GM21390 (cell line): ENCODE results near the gene PDE7B.

Experiments
- ATAC-seq: cut with Tn5 transposase; IDR thresholded peaks from one replicate; pipeline ENCODE4 v1.9.1; 2021; ENCODE audit not compliant: unreplicated experiment

The PDE7B gene

DNA sequence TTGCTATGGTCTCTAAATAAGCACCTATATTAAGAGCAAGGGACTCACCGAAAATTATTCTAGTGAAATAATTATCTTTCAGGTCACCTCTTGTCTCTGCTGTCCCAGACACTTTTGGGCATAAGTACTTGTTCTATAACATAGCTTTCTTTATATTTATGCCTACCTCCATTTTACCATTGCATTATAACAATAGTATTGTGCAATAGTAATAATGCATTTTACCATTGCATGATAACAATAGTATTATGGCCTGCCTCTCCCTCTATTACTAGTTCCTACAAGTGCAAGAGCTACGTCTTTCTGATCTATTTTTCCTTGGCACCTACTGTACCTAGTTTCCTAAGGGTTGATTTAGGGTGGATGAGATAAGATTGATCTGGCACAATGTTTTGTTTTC, 169.2 kb downstream of the PDE7B start:
- no peak for ATAC-seq

DNA sequence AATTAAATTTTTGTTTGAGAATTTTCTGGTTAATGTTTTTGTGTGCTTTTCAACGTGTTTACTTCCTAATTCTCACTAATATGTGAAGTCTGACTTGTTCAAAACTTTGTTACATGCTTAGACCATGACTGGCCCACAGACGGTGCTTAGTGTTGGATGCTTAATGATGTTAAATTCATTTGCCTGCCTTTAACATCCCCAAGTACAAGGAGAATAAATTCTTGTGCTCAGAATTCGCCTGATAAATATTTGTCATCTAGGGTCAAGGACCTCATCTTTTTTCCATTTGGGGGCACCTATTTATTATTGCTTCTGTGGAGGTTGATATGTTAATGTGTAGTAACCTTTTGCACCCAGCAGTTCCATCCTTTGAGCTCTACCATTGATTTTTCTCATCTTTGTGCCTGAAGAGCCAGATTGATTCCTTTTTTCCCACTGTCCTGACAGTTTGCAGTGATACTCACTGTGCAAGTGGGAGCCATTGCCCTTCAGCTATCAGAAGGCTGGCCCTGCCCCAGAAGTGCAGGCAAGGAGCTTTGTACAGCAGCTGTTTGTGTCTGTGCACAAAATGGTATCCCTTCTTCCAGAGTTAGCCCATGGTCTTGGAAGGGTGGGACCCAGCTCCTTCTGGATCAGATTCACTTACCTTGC, 170.8 kb downstream of the PDE7B start:
- ATAC-seq, result no peak

DNA sequence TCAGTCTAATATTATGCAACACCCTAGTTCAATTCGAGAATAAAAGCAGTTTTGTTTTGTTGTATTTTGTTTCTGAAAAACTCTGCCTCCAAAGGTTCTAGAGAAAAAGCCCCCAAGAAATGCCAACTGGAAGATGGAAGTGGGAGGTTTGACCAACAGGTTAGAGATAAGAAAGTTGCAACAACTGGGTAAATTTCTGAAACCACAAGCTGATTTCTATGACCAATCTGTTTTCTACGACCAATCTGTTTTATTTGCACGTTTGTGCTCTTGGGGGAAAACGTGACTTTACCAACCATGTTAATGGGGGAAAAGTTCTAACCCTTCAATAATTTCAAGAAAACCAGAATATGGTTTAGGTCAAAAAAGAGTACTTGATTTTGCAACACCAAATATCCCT, 173.2 kb downstream of the PDE7B start:
- ATAC-seq, result no peak

DNA sequence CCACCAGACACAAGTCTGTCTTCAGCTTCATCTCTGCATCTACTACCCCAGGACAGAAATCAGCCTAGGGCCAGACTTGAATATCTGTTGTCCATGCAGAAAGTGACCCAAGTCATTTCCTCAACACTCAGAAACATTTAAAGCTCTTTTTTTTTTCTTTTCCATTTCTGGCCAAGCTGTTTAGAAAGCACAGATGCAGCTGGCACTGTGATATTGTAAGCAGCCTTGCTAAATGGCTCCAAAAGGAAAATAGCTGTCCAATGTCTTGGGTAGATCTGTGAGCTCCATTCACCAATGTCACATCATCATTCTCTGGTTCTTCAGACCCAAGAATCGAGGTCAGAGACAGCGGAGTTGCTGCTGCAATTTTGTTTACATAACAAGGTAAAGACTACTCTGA, 174.2 kb downstream of the PDE7B start:
- ATAC-seq, result no peak

DNA sequence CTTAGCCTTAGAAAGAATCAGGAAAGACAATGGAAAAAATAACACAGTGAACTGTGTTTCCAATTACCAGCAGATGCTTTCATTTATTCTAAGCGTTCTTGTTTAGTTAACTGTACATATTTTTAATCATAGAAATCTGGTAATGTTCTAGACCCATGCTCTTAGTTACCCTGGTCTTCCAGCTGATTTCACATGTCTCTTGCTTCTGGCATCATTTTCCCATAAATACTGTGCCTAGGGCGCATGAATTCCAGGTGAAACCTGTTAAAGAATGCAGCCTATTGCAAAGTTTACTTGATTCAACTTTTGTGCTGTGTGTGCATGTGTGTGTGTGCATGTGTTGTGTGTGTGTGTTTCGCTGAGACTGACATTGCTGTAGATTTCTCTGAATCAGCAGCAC, 178.6 kb downstream of the PDE7B start:
- no peak for ATAC-seq

DNA sequence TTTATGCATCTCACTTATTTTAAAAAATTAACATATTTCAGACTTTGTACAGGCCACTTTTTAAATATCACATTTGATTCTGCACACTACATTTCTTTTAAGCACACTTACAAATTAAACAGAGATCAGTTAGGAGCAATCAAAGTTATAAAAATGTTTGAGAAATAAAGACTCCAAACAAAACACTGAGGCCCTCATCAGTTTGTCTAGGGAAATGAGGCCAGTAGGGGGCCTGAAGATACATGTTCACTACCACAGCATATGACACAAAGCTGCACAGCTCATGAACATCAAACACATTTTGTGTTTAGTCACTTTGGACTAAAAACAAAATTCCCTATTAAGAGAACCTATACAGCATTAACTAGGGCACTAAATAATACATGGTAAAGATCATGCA, 180.5 kb downstream of the PDE7B start:
- ATAC-seq, result no peak

DNA sequence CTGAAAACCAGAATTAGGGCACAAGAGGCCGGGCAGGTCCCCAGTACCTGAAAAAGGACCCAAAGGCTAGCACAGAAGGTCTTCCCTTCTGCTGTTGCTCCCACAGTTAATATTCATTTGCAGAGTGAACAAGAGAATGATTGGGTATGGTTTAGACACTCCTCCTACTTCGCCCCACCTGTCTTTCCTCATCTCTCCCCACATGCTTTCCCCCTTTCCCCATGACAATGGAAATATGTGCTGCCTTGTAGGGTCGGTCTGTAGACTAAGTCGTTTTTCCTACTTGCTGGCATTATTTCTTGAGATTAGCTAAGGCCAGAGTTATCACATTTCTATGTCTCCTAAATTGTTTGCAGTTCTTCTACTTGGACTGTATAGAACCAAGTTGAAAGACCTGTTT, 181.9 kb downstream of the PDE7B start:
- ATAC-seq, result no peak

DNA sequence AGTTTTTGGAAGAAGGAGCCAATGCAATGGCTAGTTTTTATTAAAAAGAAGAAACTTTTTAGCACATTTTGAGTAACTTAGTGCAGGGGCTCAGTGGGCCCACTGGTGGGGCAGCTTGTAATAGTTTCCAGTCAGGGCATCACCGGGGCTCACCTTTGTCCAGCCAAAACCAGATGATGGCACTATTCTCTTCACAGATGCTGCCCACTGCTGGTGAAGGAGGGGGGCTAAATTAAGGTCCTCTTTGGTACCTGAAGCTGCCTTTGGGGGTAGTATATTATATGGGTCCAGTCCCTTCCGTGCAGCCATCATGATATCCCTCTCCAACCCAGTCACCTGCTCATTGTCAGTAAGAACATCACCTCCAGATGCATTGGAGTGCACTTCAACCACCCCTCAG, 182.9 kb downstream of the PDE7B start:
- ATAC-seq, result no peak

DNA sequence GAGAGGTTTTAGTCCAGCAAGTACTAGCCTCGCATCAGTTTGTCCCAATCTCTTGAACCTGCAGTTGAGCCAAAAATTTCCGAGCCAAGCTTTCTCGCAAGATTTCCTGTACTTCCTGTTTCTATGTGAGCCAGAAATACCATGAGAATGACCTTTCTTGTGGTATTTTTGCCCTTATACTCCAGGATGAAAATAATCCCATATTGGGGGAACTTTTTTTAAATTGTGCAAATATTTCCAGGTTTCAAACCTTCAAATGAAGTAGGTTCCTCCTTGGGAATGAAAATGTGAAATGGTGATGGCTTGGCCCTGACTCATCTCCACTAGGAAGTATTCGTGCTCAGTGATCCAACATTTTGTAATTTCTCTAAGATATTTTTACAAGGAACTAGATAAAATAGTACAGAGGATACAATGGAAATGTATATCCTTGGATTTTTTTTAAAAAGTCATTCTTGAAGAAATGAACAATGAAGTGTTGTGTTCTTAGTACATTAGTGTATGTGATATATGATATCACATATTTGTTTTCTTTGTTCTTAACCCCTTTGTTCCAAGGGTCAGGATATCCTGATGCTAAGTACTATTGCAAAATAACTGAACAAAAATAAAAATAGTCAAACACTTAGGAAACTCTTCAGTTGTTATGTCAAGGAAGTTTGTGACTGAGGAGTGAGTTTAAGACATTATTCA, 184.0 kb downstream of the PDE7B start:
- ATAC-seq, result no peak

DNA sequence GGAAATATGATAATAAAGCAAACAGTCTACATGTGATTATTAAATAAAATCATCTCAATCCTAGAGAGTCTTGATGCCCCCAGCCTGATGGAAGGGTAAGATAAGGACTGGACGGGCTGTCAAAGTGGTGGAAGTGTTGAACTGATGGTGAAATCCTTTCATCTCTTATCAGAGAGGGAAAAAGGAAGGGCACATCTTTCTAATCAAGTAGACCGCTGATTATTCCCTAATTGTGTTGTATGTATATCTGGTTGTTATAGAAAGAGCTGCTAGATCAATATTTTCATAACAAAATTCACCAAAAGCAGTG, 184.5 kb downstream of the PDE7B start:
- no peak for ATAC-seq

DNA sequence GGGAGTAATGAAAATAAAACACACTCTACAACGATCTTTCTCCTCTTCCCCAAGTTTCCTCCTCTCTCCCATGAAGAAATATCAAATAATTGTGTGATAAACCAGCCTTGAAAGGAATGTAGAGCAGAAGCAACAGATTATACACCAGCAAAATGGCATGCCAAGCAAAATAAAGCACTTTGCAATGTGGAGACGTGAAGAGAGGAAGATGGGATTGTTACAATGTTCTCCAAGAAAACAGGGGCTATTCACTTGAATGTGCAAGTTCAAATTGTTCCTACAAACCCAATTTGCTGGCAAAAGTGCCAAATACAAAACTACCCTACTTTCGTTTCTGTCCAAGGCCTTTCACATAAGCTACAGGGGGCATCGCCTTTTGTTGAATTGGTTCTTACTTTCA, 185.1 kb downstream of the PDE7B start:
- no peak for ATAC-seq

DNA sequence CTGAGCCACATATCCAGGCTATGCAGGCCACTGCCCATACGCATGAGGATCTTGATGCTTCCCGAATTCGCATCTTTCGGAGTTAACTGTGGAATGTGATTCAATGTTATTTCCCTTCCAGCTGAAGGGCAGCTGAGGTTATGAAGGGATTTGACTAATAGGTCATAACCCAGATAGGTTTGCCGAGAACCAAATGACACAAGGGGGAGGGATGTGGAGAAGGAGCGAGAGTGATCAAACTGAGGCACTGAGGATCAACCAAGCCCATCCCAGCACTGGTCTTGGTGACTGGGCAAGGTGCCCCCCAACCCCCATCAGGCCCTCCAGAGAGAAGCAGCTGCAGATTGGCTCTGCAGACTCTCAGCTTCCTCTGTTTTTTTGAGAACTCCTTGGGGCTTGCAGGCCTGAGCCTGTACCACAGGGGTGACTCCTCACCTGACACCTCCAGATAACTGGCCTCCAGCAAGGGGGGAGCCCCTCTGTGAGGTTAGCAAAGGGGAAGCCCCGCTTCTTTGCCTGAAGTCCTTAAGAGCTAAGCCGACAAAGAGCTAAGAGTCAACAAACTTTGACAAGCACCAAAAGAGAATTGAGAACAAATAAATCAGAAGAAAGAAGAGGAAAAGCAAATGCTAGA, 185.9 kb downstream of the PDE7B start:
- no peak for ATAC-seq

DNA sequence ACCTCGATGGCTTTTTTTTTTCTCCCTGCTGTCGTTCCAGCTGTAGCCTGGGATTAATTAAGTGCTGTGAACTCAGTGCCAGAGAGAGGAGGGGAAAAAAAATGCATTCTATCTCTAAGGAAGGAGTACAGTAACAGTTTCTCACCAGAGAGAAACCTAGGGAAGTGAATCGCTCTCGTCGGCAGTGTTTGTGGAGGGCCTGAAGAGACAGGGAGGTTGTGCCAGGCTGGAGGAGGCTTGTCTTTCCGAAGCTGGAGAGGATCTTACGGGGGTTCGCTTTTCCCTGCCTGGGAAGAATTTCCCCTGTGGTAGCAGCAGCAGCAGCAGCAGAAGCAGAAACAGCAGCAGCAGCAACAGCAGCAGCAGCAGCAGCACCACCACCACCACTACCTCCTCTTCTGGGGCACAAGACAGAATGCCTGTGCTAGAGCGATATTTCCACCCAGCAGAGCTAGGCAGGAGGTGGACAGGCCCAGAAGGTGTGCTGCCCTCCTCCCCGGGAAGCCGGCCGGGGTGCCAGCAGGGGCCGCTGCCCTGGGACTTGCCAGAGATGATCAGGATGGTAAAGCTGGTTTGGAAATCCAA, 186.5 kb downstream of the PDE7B start:
- ATAC-seq, result no peak

DNA sequence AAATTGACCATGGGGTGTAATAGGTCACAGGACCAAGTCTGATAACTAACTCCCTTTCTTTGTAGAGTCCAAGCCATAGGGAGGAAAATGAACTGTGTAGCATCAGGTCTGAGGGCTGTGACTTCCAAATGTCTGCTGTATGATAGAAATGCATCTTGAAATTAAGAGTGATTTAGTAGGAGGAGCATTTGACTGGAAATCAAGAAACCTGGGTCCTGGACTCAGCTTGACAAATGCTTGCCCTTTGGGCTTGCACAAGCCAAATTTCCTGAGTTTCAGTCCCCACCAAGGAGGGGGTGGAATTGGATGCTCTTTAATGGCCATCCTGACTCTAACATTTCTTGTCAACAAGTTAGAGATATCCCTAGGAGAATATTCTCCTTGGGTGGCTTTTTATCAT, 187.0 kb downstream of the PDE7B start:
- no peak for ATAC-seq

DNA sequence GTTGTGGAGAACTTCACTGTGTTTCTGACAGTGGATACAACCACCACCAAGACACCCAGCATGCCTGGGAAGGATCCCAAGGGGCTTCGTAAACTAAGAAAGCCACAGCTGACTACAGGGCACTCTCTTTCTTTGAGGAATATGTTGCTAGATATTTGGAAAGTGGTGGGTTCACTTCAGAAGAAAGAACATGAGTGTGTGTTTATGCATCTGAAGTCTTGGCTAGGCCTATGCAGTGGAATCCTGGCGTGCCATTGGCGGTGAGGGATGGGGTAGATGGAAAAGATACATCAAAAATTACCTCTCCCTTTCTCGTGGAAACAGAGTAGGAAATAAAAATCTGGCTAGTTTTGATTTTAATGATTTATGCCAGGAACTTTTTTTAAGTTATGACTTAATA, 187.7 kb downstream of the PDE7B start:
- no peak for ATAC-seq

DNA sequence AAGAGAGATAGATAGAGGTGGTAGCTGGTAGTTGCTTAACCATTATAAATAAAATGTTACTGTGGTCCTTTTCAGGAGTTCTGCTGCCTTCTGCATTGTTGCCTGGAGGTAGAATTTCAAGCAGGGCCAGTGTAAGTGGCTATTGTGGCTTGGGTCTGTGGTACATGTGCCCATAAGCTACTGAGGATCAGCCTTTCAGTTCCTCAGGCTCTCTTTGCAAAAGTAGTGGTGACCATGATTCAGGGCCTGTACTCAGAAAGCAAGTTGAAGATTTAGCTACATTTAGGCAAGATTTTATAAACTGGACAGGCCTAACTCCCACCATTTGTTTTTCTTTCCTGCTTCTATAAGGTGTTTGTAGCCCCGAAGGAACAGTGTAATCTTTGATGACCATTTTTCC, 199.0 kb downstream of the PDE7B start:
- no peak for ATAC-seq

DNA sequence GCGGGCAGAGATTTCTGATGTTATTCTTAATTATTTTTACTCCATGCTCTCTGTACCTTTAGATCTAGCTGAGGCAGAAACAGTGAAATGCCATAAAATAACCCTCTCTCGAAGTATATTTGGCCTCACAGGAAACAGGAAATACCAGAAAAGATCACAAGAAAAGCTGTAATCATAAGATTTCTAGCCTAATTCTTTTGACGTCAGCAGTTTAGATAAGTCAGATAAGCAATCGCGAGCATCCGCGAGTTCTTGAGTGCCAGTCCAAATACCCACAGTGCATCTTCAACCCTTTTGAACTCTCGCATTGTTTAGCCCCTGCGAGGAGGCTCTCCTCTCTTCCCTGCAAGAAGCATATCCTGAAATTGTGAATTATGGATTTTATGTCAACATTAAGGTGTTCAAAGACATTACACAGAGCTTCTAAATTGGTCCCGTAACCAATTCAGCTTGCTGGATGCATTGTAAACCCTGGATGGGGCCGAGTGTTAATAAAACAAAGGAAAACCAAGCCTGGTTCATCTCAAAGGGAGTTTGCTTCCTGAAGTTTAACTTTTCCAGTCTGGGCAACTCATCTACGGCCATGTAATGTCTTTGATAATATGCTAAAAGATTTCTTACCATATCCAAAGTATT, 199.8 kb downstream of the PDE7B start:
- ATAC-seq, result no peak

DNA sequence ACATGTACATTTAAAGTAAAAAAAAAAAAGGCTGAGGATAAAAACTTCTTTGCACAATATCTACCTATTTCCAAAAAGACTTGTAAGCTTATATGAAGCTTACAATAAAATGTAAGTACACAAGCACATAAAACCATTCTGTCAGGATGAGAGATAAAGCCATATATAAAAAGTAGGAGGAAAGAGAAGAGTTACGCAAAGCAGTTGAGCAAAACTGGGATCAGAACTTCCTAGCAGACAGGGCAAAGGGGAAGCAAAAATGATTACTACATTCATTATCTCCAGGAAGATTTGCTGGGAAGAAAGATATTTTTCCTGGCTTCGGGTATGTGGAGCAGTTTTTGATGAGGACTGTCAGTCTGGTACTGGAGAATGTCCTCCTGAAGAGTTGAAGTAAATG, 200.5 kb downstream of the PDE7B start:
- no peak for ATAC-seq

DNA sequence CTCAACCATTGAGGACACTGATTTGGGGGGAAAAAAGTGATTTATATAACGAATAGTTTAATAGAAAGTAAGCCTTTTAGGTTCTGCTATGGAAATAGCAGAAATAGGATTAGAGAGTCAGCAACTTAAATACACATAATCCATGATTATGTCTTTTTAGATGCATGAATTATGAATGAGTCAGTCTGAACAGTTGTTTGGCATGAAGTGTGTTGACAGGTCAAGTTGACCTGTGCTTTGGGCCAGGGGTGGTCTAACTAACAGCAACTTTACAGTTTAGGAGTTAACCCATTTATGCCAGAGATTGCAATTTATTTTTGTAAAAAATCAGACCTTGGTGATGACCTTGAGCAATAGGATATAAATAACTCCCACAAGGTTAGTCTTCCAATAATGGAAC, 207.4 kb downstream of the PDE7B start:
- ATAC-seq, result no peak

DNA sequence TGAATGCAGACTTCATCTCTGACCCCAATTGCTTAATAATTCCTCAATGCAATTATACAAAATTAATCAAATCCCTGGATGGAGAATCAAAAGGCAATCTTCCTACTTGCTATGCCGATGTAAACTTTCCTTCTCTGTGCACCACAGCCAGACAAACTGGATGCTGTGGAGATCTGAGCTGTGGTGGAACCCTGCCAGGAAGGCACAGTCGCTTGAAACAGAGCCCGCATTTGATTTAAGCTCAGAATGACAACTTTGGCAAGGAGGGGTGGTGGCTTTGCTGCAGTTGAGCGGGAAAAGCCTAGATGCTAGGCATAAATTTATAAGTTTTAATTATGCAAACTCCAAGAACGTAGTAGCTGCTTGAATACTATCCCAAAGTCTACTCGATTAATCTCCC, 207.8 kb downstream of the PDE7B start:
- ATAC-seq, result no peak

DNA sequence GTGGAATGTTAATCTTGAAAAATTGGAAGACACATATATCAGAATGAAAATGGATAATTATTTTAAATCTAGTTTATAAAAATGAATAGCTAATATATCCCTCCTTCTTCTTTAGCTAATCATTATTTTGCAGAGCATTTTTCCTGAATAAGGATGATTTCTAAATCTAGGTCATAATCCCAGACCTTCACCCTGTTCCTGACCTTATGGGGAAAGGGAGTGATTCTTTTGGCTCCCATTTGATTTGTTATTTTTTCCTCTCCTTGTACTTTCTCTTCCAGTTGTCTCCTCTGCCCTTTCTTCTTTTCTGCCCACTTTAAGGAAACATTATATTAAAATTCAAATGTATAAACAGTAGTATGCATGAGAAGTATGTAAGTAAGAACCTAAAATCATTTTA, 208.6 kb downstream of the PDE7B start:
- ATAC-seq, result no peak

DNA sequence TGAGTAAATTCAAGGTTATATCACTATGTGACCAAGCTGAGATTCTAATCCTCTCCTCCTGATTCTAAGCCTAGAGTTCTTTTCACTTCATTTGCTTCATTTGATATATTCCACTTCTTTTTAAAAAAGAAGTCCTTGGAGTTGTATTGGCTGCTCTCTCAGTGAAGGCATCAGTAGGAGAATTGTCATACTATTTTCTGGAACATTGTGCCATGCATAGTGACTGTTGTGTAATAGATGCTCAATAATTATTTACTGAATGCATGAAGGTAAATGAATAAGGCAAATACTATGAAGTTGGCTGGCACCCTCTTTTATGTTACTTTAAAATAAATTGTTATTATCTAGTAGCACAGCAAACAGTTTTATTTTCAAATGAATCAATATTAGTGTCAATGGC, 209.3 kb downstream of the PDE7B start:
- ATAC-seq, result no peak
